ENCODE data around the gene HIVEP2. TPM values are rescaled to one million over a fixed set of nuclear protein-coding genes. Genes with fewer than 3 reads are reported as not detected.

HIVEP2 gene
- total and polyA plus RNA-seq, 7 experiments from 2014 or later: 12.2 to 92.1 (median 51.5) TPM

DNA sequence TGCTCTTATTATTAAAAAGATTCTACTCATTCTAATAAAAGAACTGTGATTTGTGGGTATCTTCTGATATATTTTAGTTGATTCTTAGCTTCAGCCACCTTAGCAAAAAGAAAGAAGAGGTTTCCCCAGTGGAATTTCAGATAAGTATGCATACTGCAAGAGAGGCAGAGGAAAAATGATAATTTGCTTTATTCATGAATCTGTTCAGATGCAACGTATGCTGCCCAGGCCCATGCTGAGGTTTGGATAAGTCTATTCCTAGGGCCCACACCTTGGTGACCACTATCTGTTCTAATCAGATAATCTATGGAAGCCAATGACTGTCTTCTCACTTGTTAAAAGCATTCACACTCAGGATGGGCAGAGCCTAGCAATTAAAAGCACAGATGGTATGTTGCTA, 194.0 kb downstream of the HIVEP2 start:
- intact Hi-C loops (cut with micrococcal nuclease): no loop called here

GRCh38 chr6:142749556-142749955, 195.4 kb downstream of the HIVEP2 start:
- Histone ChIP-seq H3K27ac (ENCODE audit: low read depth, low read length) (no peak overlapping the region), H3K4me1 (ENCODE audit: control insufficient read depth in 2 of 2, insufficient read depth in 2 of 2, low read length in 2 of 2) (no peaks in the 10 kb centered on the region), H3K27me3 (ENCODE audit: control insufficient read depth in 2 of 2, insufficient read depth in 2 of 2, low read length in 2 of 2) (no peaks in the 10 kb centered on the region), H3K9me3 (ENCODE audit: control insufficient read depth in 2 of 3, low read length in 3 of 3) (no peaks in the 10 kb centered on the region), H3K4me3 (ENCODE audit: low read length) (no peak overlapping the region), H3K36me3 (ENCODE audit: control insufficient read depth in 2 of 3, insufficient read depth in 3 of 3, low read length in 3 of 3) (peaks cover 0 to 17% (median 8%) of the 10 kb centered on the region in 3 experiments)
- DNase-seq: no peak
- Mint-ChIP-seq H3K27ac (peak overlapping the region in 4 of 9 donors; percentile 4 to 30 (median 9)), H3K4me3 (no peak overlapping the region), H3K36me3 (peaks cover 6 to 11% (median 8%) of the 10 kb centered on the region in 5 donors), H3K27me3 (no peaks in the 10 kb centered on the region), H3K9me3 (peaks cover 0 to 4% (median 0%) of the 10 kb centered on the region in 11 donors), H3K4me1 (peaks cover 0 to 33% (median 19%) of the 10 kb centered on the region in 7 donors)
- CTCF ChIA-PET: interaction anchor here (1.0 to 1.3 kb wide), 4 partner anchors 9 to 203 kb away, joined by 3 to 6 read pairs (median 4); no protein-coding TSS in a partner anchor
- intact Hi-C loops (cut with micrococcal nuclease): loop anchor here (2.0 to 5.0 kb wide), 3 partner anchors 13 to 278 kb away; no protein-coding TSS in a partner anchor
- ATAC-seq: no peak
- POLR2A ChIA-PET: no interaction called here

More for the DNA sequence above, 194.0 kb downstream of the HIVEP2 start:
- H3K4me3 Mint-ChIP-seq: no peak overlapping the region
- ChIA-PET POLR2A (interaction anchor here (0.7 to 1.4 kb wide), 2 partner anchors 78 to 93 kb away, joined by 3 read pairs; no protein-coding TSS in a partner anchor), CTCF (no interaction called here)
- H3K9me3 Mint-ChIP-seq: peaks cover 0 to 3% (median 0%) of the 10 kb centered on the region in 11 donors
- no peak for DNase-seq
- peaks cover 1 to 44% (median 30%) of the 10 kb centered on the region in 7 donors for H3K4me1 Mint-ChIP-seq
- H3K4me3 ChIP-seq (ENCODE audit: low read length): no peak overlapping the region
- peaks cover 11 to 23% (median 17%) of the 10 kb centered on the region in 5 donors for H3K36me3 Mint-ChIP-seq
- no peaks in the 10 kb centered on the region for H3K9me3 ChIP-seq (ENCODE audit: control insufficient read depth in 2 of 3, low read length in 3 of 3)
- no peak for ATAC-seq
- peaks cover 6 to 29% (median 8%) of the 10 kb centered on the region in 3 experiments for H3K36me3 ChIP-seq (ENCODE audit: control insufficient read depth in 2 of 3, insufficient read depth in 3 of 3, low read length in 3 of 3)
- peak overlapping the region in 8 of 9 donors; percentile 3 to 80 (median 45) for H3K27ac Mint-ChIP-seq
- no peaks in the 10 kb centered on the region for H3K27me3 ChIP-seq (ENCODE audit: control insufficient read depth in 2 of 2, insufficient read depth in 2 of 2, low read length in 2 of 2)
- no peak overlapping the region for H3K27ac ChIP-seq (ENCODE audit: low read depth, low read length)
- no peaks in the 10 kb centered on the region for H3K4me1 ChIP-seq (ENCODE audit: control insufficient read depth in 2 of 2, insufficient read depth in 2 of 2, low read length in 2 of 2)
- no peaks in the 10 kb centered on the region for H3K27me3 Mint-ChIP-seq

GRCh38 chr6:142746524-142746923, 198.5 kb downstream of the HIVEP2 start:
- peaks cover 0 to 30% (median 17%) of the 10 kb centered on the region in 7 donors for H3K4me1 Mint-ChIP-seq
- no peaks in the 10 kb centered on the region for H3K36me3 Mint-ChIP-seq

GRCh38 chr6:142744836-142745235, 200.1 kb downstream of the HIVEP2 start:
- ChIA-PET CTCF (interaction anchor here (0.6 kb wide), 1 partner anchor 175 kb away, joined by 3 read pairs; no protein-coding TSS in a partner anchor), POLR2A (no interaction called here)
- Histone ChIP-seq H3K9me3 (ENCODE audit: control insufficient read depth in 2 of 3, low read length in 3 of 3) (no peaks in the 10 kb centered on the region), H3K4me1 (ENCODE audit: control insufficient read depth in 2 of 2, insufficient read depth in 2 of 2, low read length in 2 of 2) (no peaks in the 10 kb centered on the region), H3K36me3 (ENCODE audit: control insufficient read depth in 2 of 3, insufficient read depth in 3 of 3, low read length in 3 of 3) (no peaks in the 10 kb centered on the region), H3K27ac (ENCODE audit: low read depth, low read length) (no peak overlapping the region), H3K4me3 (ENCODE audit: low read length) (no peak overlapping the region), H3K27me3 (ENCODE audit: control insufficient read depth in 2 of 2, insufficient read depth in 2 of 2, low read length in 2 of 2) (no peaks in the 10 kb centered on the region)
- no peak overlapping the region for H3K4me3 Mint-ChIP-seq
- ATAC-seq: no peak
- H3K27ac Mint-ChIP-seq: no peak overlapping the region
- peaks cover 0 to 20% (median 10%) of the 10 kb centered on the region in 7 donors for H3K4me1 Mint-ChIP-seq
- H3K36me3 Mint-ChIP-seq: no peaks in the 10 kb centered on the region
- intact Hi-C loops (cut with micrococcal nuclease): loop anchor here (5.0 kb wide), 2 partner anchors 142 to 282 kb away; no protein-coding TSS in a partner anchor
- peaks cover 0 to 4% (median 0%) of the 10 kb centered on the region in 5 donors for H3K27me3 Mint-ChIP-seq
- peaks cover 0 to 1% (median 0%) of the 10 kb centered on the region in 11 donors for H3K9me3 Mint-ChIP-seq
- DNase-seq: no peak

More at GRCh38 chr6:142746524-142746923, 198.5 kb downstream of the HIVEP2 start:
- H3K4me1 ChIP-seq (ENCODE audit: control insufficient read depth in 2 of 2, insufficient read depth in 2 of 2, low read length in 2 of 2): no peaks in the 10 kb centered on the region
- H3K4me3 Mint-ChIP-seq: no peak overlapping the region
- peak overlapping the region in 2 of 9 donors; percentile 26 to 60 for H3K27ac Mint-ChIP-seq
- no peak overlapping the region for H3K27ac ChIP-seq (ENCODE audit: low read depth, low read length)
- peaks cover 0 to 4% (median 0%) of the 10 kb centered on the region in 5 donors for H3K27me3 Mint-ChIP-seq
- no peaks in the 10 kb centered on the region for H3K9me3 ChIP-seq (ENCODE audit: control insufficient read depth in 2 of 3, low read length in 3 of 3)
- DNase-seq (peak in 7 of 9 donors; percentile 16 to 49 (median 31)), ATAC-seq (peak; percentile 69)
- no peaks in the 10 kb centered on the region for H3K27me3 ChIP-seq (ENCODE audit: control insufficient read depth in 2 of 2, insufficient read depth in 2 of 2, low read length in 2 of 2)
- no peaks in the 10 kb centered on the region for H3K36me3 ChIP-seq (ENCODE audit: control insufficient read depth in 2 of 3, insufficient read depth in 3 of 3, low read length in 3 of 3)
- no peak overlapping the region for H3K4me3 ChIP-seq (ENCODE audit: low read length)
- H3K9me3 Mint-ChIP-seq: peaks cover 0 to 4% (median 0%) of the 10 kb centered on the region in 11 donors
- ChIA-PET CTCF (interaction anchor here (0.7 to 1.4 kb wide), 12 partner anchors 12 to 206 kb away, joined by 3 to 6 read pairs (median 3); no protein-coding TSS in a partner anchor), POLR2A (interaction anchor here (0.8 to 1.0 kb wide), 2 partner anchors 111 to 137 kb away, joined by 3 read pairs; no protein-coding TSS in a partner anchor)
- intact Hi-C loops (cut with micrococcal nuclease): loop anchor here (1.0 to 5.0 kb wide), 8 partner anchors 53 to 281 kb away; no protein-coding TSS in a partner anchor

GRCh38 chr6:142740449-142740848, 204.5 kb downstream of the HIVEP2 start:
- POLR2A ChIA-PET: no interaction called here
- H3K4me3 Mint-ChIP-seq: no peak overlapping the region
- peaks cover 0 to 1% (median 0%) of the 10 kb centered on the region in 11 donors for H3K9me3 Mint-ChIP-seq
- Histone ChIP-seq H3K27me3 (ENCODE audit: control insufficient read depth in 2 of 2, insufficient read depth in 2 of 2, low read length in 2 of 2) (no peaks in the 10 kb centered on the region), H3K27ac (ENCODE audit: low read depth, low read length) (no peak overlapping the region), H3K9me3 (ENCODE audit: control insufficient read depth in 2 of 3, low read length in 3 of 3) (no peaks in the 10 kb centered on the region), H3K4me3 (ENCODE audit: low read length) (no peak overlapping the region), H3K36me3 (ENCODE audit: control insufficient read depth in 2 of 3, insufficient read depth in 3 of 3, low read length in 3 of 3) (no peaks in the 10 kb centered on the region), H3K4me1 (ENCODE audit: control insufficient read depth in 2 of 2, insufficient read depth in 2 of 2, low read length in 2 of 2) (no peaks in the 10 kb centered on the region)
- peaks cover 0 to 4% (median 0%) of the 10 kb centered on the region in 5 donors for H3K27me3 Mint-ChIP-seq
- ATAC-seq: no peak
- CTCF ChIA-PET: interaction anchor here (0.7 kb wide), 1 partner anchor 93 kb away, joined by 3 read pairs; no protein-coding TSS in a partner anchor
- H3K36me3 Mint-ChIP-seq: no peaks in the 10 kb centered on the region
- H3K4me1 Mint-ChIP-seq: peaks cover 0 to 10% (median 0%) of the 10 kb centered on the region in 7 donors
- intact Hi-C loops (cut with micrococcal nuclease): no loop called here
- H3K27ac Mint-ChIP-seq: no peak overlapping the region
- DNase-seq: no peak

- Histone ChIP-seq H3K9me3 (ENCODE audit: control insufficient read depth in 2 of 3, low read length in 3 of 3) (no peaks in the 10 kb centered on the region), H3K4me1 (ENCODE audit: control insufficient read depth in 2 of 2, insufficient read depth in 2 of 2, low read length in 2 of 2) (no peaks in the 10 kb centered on the region), H3K27ac (ENCODE audit: low read depth, low read length) (no peak overlapping the region), H3K27me3 (ENCODE audit: control insufficient read depth in 2 of 2, insufficient read depth in 2 of 2, low read length in 2 of 2) (no peaks in the 10 kb centered on the region), H3K4me3 (ENCODE audit: low read length) (no peak overlapping the region), H3K36me3 (ENCODE audit: control insufficient read depth in 2 of 3, insufficient read depth in 3 of 3, low read length in 3 of 3) (no peaks in the 10 kb centered on the region)
- Mint-ChIP-seq H3K27ac (no peak overlapping the region), H3K4me1 (peaks cover 0 to 9% (median 3%) of the 10 kb centered on the region in 7 donors), H3K36me3 (no peaks in the 10 kb centered on the region), H3K9me3 (peaks cover 0 to 1% (median 0%) of the 10 kb centered on the region in 11 donors), H3K27me3 (peaks cover 0 to 4% (median 0%) of the 10 kb centered on the region in 5 donors), H3K4me3 (no peak overlapping the region)
- DNase-seq (no peak), ATAC-seq (no peak)
- ChIA-PET POLR2A (no interaction called here), CTCF (interaction anchor here (0.6 kb wide), 1 partner anchor 145 kb away, joined by 3 read pairs; no protein-coding TSS in a partner anchor)
- intact Hi-C loops (cut with micrococcal nuclease): no loop called here
Observed at GRCh38 chr6:142738731-142739130, 206.2 kb downstream of the HIVEP2 start.

Data from naive thymus-derived CD4-positive, alpha-beta T cell (primary cell).